ENCODE results near the gene TSHZ2. TPM values are rescaled to one million over a fixed set of nuclear protein-coding genes. Genes with fewer than 3 reads are reported as not detected.

Gene TSHZ2
- total RNA-seq, 6 experiments from 2014 or later = 14.2 to 28.1 (median 21.0) TPM

- Histone ChIP-seq H3K27me3 (no peaks in the 10 kb centered on the region), H3K27ac (no peak overlapping the region), H3K4me3 (no peak overlapping the region), H3K36me3 (no peaks in the 10 kb centered on the region), H3K4me1 (no peaks in the 10 kb centered on the region), H3K9me3 (no peaks in the 10 kb centered on the region)
- no peak for TF ChIP-seq CTCF (IDR thresholded peaks at IDR 0.05)
- no peak for TF ChIP-seq POLR2A (IDR thresholded peaks at IDR 0.05)
- intact Hi-C loops (cut with DNase I) = no loop called here
- ATAC-seq (no peak), DNase-seq (no peak)
- 93% methylated on average over 3 of the region's 3 CpGs for WGBS (ENCODE audit: insufficient coverage, low coverage, low lambda C conversion rate, missing lambda C conversion rate)
Measured at GRCh38 chr20:53202777-53203176, 230.6 kb downstream of the TSHZ2 start.

- no peak for ATAC-seq
- no peaks in the 10 kb centered on the region for H3K9me3 ChIP-seq
- intact Hi-C loops (cut with DNase I) = no loop called here
- TF ChIP-seq POLR2A (IDR thresholded peaks at IDR 0.05) = no peak
- no peak for TF ChIP-seq CTCF (IDR thresholded peaks at IDR 0.05)
- no peak overlapping the region for H3K4me3 ChIP-seq
- no peaks in the 10 kb centered on the region for H3K27me3 ChIP-seq
- WGBS (ENCODE audit: insufficient coverage, low coverage, low lambda C conversion rate, missing lambda C conversion rate) = 64% methylated on average over 5 of the region's 5 CpGs
- H3K4me1 ChIP-seq = no peaks in the 10 kb centered on the region
- no peaks in the 10 kb centered on the region for H3K36me3 ChIP-seq
- no peak overlapping the region for H3K27ac ChIP-seq
- no peak for DNase-seq
Measured at GRCh38 chr20:53205046-53205445, 232.9 kb downstream of the TSHZ2 start.

GRCh38 chr20:53208110-53208832, 236.1 kb downstream of the TSHZ2 start:
- intact Hi-C loops (cut with DNase I) = no loop called here
- no peak overlapping the region for H3K27ac ChIP-seq
- ATAC-seq (no peak), DNase-seq (no peak)
- peaks cover 0 to 9% (median 0%) of the 10 kb centered on the region in 4 donors for H3K4me1 ChIP-seq
- H3K36me3 ChIP-seq = no peaks in the 10 kb centered on the region
- H3K27me3 ChIP-seq = no peaks in the 10 kb centered on the region
- no peaks in the 10 kb centered on the region for H3K9me3 ChIP-seq
- TF ChIP-seq CTCF (IDR thresholded peaks at IDR 0.05) (no peak), POLR2A (IDR thresholded peaks at IDR 0.05) (no peak)
- WGBS (ENCODE audit: insufficient coverage, low coverage, low lambda C conversion rate, missing lambda C conversion rate) = 72% methylated on average over 10 of the region's 11 CpGs
- no peak overlapping the region for H3K4me3 ChIP-seq

- TF ChIP-seq POLR2A (IDR thresholded peaks at IDR 0.05) (no peak), CTCF (IDR thresholded peaks at IDR 0.05) (no peak)
- DNase-seq (no peak), ATAC-seq (no peak)
- no peaks in the 10 kb centered on the region for H3K9me3 ChIP-seq
- no peak overlapping the region for H3K27ac ChIP-seq
- intact Hi-C loops (cut with DNase I) = no loop called here
- peaks cover 0 to 17% (median 0%) of the 10 kb centered on the region in 4 donors for H3K4me1 ChIP-seq
- no peak overlapping the region for H3K4me3 ChIP-seq
- H3K36me3 ChIP-seq = no peaks in the 10 kb centered on the region
- H3K27me3 ChIP-seq = no peaks in the 10 kb centered on the region
- WGBS (ENCODE audit: insufficient coverage, low coverage, low lambda C conversion rate, missing lambda C conversion rate) = 87% methylated on average over 8 of the region's 13 CpGs
Measured at GRCh38 chr20:53210041-53210440, 237.9 kb downstream of the TSHZ2 start.
